Activated CD4-positive, alpha-beta T cell treated with anti-CD3 and anti-CD28 coated beads for 24 hours (primary cell): ENCODE data around the gene CYP8B1.
"Not testable (repeated sequence)": the region's sequence is repeated elsewhere in the genome, so short reads cannot be mapped to it uniquely, and the experiment has no call there.

Experiments
- DNase-seq, 2 donors: peaks; one replicate each; pipeline ENCODE4 v3.0.0-alpha.2; 2020; ENCODE audit warnings: low read depth in 2 of 2

The CYP8B1 gene

GRCh38 chr3:42886294-42886822, 10.7 kb upstream of the CYP8B1 start:
- DNase-seq, result no peak

GRCh38 chr3:42884324-42884723, 8.6 kb upstream of the CYP8B1 start:
- DNase-seq, result no peak

GRCh38 chr3:42883251-42883930, 7.7 kb upstream of the CYP8B1 start:
- not testable (repeated sequence) for DNase-seq

DNA sequence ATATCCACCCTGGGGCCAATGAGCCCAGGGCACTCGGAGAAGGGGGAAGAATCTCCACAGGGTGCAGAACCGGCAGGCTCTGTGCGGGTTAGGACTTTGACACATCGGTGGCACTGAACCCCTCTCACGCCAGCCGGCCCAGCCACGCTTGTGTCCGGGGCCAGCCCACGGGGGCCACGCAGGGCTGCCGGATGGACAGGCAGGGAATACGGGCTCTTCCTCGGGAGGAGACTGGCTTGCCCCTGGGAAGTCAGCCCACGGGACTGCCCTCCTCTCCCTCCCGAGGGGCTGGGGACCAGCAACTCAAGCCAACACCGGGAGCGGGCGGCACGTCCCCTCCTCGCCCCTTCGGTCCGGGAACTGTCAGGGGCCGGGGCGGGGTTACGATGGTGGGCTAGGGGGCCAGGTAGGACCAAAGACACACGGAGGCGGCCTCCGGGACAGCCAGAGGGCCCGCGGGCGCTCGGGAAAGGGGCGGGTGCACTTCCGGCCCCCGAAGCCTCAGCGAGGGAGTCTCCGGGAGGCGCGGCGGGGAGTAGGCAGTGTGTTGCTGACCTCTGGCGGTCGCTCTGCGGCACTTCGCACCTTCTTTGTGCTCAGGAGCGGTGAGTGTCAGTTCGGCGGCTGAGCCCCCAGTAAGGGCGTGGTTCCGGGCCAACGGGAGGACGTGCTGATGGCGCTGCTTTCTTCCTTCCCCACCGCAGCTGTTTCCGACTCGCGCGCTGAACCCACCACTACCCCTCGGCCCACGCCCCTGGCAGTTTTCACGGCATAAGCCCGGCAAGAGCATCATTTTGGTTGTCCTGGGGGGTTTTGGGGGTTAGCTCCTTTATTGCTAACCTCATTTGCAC, 5.1 kb upstream of the CYP8B1 start:
- peak; percentile 76 to 85 for DNase-seq

DNA sequence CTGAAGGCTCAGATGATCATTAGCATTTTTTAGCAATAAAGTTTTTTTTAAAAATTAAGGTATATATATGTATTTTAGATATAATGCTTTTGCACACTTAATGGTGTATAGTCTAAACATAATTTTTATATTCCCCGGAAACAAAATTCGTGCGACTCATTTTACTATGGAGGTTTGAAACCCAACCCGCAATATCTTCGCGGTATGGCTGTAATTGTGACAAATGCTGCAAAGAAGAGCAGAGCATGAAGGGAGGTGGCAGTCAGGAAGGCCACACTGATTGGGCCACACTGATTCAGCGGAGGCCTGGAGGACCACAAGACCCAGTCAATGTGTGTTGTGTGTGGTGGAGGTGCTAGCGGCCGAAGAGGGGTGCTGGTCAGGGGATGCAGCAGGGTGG, 4.5 kb upstream of the CYP8B1 start:
- DNase-seq, result no peak

- no peak for DNase-seq
Measured at GRCh38 chr3:42877881-42878280, 2.2 kb upstream of the CYP8B1 start.

- no peak for DNase-seq
Measured at GRCh38 chr3:42876940-42877720, 1.5 kb upstream of the CYP8B1 start.

GRCh38 chr3:42876401-42876800, 722 bp upstream of the CYP8B1 start:
- DNase-seq, result no peak

DNA sequence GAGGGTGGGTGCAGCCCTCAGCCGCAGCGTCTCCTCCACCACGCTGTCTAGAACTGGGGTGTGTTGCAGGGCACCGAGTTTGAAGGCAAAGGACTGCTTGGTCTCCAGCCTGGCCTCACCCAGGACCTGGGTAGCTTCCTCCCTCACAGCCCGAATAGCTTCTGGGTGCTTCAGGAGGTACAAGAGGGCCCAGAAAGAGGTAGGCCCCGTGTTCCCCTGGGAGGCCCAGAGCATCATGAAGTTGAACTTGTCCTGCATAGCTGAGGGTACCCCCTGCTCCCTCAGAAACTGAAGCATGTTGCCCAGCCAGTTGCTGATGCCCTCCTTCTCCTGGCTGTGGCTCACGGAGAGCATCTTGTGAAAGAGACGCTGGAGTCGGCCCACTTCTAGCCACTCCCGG, 930 bp downstream of the CYP8B1 start:
- DNase-seq, result no peak

DNA sequence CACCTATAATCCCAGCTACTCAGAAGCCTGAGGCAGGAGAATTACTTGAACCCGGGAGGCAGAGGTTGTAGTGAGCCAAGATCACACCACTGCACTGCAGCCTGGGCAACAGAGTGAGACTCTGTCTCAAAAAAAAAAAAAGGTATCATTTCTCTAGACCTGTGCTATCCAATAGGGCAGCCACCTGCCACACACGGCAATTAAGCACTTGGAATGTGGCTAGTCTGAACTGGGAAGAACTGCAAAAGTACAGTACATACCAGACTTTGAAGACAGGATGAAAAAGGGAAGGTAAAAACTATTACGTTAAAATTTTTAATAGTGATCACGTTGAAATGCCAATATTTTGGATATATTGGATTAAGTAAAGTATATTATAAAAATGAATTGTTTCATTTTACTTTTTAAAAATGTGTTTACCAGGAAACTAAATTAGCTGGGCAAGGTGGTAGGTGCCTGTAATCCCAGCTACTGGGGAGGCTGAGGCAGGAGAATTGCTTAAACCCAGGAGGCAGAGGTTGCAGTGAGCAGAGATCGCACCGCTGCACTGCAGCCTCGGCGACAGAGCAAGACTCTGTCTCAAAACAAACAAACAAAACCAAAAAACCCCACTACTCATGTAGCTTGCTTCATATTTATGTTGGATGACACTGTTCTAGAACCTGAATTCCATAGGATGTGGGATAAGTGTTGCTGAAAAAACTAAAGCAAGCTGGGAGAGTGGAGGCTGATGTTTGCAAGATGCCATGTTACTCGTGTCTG, 2.3 kb downstream of the CYP8B1 start:
- no peak for DNase-seq

DNA sequence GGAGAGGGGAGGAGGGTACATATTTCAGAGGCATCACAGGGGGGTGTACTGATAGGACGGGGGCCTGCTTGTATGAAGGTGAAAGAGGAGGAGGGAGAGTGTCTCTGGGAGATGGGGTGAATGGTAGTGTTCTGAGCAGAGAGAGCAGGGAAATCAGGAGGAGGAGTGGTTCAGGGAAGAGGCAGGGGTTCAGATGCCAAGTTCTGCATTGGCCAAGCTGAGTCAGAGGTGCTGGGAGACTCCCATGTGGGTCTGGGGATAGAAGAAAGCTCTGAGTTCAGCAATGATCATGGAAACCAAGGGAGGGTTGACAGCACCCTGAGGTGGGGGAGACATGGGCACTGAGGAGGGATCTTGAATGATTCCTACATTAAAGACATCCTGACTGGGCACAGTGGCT, 3.0 kb downstream of the CYP8B1 start:
- no peak for DNase-seq

DNA sequence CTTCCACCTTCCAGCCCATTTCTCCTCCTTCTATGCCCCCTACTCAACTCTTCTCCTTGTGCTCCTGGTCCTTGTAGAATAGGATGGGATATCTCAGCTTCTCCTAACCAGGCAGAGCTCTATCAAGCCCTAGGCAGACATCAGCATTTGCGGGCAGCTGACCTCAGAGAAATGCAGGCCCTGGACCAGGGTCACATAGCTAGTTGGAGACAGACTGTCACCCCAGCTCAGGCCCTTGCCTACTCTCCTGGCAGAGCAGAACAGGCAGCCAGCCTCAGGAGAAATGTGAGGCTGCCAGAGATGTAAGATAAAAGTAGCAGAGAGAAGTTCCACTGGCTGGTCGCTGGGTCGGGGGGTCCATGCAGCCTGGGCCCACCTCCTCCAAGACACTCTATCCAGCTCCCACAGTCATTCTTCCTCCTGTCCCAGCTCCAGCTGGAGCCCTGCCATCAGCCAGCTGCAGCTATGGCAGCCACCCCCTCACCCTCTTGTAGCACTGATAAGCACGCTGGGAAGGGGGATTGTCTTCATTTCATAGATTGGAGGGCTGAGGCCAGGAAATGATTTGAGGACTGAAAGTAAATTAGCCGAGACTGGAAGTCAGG, 4.0 kb downstream of the CYP8B1 start:
- DNase-seq, result no peak

GRCh38 chr3:42868841-42869240, 6.8 kb downstream of the CYP8B1 start:
- DNase-seq, result no peak

- no peak for DNase-seq
Measured at GRCh38 chr3:42867138-42867537, 8.5 kb downstream of the CYP8B1 start.

- no peak for DNase-seq
Measured at GRCh38 chr3:42865256-42865655, 10.4 kb downstream of the CYP8B1 start.

DNA sequence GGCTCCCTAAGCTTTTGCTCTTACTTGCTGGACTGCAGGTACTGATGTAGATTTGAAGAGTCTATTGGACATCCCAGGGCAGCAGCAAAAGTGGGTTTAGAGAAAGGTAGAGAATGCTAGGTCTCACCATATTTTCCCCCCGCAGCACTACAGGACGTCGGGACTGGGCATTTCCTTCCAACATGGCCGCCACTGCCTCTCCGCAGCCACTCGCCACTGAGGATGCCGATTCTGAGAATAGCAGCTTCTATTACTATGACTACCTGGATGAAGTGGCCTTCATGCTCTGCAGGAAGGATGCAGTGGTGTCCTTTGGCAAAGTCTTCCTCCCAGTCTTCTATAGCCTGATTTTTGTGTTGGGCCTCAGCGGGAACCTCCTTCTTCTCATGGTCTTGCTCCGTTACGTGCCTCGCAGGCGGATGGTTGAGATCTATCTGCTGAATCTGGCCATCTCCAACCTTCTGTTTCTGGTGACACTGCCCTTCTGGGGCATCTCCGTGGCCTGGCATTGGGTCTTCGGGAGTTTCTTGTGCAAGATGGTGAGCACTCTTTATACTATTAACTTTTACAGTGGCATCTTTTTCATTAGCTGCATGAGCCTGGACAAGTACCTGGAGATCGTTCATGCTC, 11.2 kb downstream of the CYP8B1 start:
- no peak for DNase-seq

GRCh38 chr3:42856544-42856943, 19.1 kb downstream of the CYP8B1 start:
- DNase-seq, result no peak

DNA sequence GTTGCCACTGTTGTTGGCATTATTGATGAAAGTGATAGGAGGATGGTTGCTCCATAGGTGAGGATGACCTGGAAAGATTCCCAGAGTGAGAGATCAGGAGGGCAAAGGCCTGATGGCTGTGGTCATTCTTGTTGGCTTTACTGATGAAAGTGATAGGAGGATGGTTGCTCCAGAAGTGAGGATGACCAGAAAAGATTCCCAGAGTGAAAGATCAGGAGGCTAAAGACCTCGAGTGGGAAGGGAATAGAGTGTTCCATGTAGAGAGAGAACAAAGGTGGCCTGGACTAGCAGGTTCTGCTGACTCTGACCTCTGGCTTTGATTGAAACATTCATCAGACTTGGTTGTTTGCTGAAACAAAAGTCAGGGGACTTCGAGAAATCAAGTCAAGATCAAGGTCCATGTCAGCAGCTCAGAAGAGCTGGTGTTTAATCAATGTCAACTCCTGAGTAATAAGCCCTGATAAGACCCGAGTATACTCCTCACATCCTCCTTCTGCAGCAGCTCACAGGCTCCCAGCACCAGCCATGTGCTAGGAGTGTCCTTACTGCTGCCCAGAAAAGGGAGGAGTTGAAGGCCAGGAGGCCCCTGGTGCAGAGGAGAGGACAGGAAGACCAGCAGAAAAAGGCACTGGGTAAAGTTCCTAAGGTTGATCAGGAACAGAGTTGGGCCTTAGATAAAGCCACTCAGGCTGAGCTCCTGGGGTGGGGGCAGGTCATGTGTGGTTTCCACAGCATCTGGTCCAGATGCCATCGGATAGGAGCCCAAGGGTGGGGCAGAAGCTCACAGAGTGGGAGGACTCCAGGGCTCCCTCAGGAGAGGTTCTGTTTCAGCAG, 19.9 kb downstream of the CYP8B1 start:
- no peak for DNase-seq

- no peak for DNase-seq
Measured at GRCh38 chr3:42855219-42855546, 20.5 kb downstream of the CYP8B1 start.
